GM21825 (cell line): ENCODE data around the gene CSTPP1.

ENCODE experiments used
- ATAC-seq: cut with Tn5 transposase; IDR thresholded peaks from one replicate; pipeline ENCODE4 v1.9.1; 2021; ENCODE audit warnings: mild to moderate bottlenecking, moderate library complexity; ENCODE audit not compliant: unreplicated experiment

Gene CSTPP1

DNA sequence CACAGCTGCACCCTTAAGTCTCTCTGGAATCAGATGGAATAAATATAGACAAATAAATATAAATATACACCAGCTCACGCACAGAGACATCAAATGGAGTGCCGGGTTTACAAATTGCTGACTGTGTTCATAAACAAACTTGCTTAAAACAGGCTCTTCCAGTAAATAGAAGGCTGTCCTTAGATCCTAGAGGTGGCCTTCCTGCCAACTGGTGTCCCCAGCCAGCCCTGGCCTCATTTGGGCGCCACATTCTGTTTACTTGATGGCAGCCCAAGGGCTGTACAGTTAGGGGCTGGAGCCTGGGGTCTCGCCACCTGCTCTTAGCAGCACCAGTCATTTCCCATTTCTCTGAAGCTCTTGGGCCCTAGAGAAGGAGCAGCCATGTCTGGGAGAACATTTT is 219.3 kb downstream of the CSTPP1 start:
- no peak for ATAC-seq

DNA sequence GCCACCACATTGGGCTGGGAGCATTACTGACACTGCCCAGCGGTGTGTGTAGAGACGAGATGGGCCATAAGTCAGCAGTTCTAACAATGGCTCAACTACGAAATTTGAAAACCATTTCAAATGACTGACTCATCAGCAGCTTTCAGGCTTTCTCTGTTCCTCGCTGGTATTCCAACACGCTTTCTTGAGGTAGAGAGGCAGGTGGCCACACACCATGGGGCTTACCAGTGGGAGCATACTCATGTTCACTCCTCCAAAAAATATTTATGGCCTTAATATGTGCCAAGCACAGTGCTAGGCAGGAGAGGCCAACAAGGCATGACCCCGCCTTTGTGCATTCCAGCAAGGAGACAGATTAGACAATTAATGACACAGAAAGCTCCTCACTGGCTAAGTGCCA is 219.8 kb downstream of the CSTPP1 start:
- ATAC-seq: no peak

DNA sequence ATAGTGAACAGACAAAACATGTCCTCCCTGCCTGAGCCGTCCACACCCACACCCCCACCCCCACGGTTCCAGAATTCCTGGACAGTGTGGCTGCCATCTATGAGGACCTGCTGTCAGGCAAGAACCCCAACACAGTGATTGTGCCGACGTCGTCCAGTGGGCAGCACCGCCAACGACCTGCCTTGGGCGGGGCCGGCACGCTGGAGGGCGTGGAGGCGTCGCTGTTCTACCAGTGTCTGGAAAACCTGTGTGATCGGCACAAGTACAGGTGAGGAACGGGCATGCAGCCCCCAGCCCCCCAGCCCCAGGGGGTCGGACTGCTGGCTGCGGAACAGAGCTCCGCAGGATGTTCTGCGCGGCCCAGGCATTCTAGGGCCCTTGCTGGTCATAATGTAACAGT is 220.4 kb downstream of the CSTPP1 start:
- no peak for ATAC-seq

DNA sequence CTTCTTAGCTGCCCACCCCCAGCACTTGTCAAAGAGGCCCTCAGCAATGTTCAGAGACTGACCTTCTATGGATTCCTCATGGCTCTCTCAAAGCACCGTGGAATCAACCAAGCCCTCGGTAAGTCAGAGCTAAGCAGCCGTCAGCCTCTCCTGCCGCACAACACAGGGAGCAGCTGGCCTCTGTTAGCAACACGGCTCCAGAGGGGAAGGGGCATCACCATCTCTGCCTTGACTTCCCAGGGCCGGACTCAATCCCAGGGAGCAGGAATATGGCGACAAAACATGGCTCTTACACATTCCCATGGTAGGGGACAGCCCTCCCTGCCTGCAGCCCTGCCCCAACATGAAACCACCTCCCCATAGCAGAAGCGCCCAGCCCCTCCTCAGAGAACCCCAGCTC is 221.2 kb downstream of the CSTPP1 start:
- no peak for ATAC-seq

DNA sequence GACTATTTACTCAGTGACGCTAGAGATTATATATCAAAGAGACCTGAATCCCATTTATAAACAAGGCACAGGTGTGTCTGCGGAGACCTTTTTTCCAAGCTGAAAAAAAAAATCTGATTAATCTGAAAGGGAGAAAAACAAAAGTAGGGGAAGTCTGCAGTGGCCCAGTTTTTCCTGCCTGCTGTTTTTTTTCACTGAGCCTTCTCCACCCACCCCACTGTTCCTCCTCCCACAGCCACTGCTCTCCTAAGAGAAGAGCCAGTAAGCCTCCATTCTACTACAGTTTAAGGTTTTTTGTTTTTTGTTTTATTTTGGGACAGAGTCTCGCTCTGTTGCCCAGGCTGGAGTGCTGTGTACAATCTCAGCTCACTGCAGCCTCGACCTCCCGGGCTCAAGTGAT is 221.7 kb downstream of the CSTPP1 start:
- ATAC-seq: no peak

DNA sequence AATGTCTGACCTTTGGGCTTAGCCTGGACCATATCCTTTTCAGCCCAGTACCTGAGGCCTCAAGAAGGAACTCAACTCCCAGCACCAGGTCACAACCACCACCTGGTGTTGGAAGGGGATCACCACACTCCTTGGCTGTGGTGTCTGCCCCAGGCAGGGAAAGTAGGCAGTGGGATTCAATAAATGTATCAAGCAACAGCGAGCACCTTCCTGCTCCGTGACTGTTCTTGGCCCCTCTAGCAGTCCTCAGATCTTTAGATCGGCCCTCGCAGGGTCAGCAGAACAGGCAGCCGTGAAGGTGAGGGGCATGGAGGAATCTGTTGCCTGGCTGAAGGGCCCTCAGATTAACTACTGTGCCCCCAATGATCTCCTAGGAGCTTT is 224.2 kb downstream of the CSTPP1 start:
- no peak for ATAC-seq

DNA sequence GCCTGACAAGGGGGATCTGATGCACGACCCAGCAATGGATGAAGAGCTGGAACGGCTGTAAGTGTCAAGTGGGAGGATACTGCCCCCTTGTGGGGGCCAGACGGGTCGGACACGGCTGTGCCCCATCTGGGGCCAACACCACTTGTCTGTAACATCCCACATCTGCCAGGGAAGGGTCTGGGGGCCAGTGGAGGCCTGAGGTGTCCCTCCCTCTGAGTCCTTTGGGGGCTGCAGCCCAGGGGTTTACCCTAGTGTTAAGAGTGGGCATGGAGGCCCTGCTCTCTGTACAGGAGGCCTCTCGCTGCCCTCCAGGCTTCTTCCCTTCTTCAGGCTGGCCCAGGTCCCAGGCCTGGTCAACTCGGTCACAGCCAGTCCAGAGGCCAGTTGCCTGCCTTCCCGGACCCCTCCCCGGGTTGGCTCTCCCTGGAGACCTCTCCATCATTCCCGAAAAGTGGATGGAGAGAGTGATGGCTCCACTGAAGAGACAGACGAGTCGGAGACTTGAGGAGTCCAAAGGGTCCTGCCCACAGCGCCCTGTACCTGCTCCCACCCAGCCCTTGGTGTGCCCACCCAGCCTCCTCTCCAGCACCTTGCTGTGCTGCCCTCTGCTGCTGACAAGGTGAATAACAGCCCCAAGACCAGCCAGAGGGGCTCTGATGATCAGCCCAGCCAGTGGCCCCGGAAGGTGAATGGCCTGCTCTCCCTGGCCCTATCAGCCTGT is 224.7 kb downstream of the CSTPP1 start:
- ATAC-seq: peak; percentile 53

DNA sequence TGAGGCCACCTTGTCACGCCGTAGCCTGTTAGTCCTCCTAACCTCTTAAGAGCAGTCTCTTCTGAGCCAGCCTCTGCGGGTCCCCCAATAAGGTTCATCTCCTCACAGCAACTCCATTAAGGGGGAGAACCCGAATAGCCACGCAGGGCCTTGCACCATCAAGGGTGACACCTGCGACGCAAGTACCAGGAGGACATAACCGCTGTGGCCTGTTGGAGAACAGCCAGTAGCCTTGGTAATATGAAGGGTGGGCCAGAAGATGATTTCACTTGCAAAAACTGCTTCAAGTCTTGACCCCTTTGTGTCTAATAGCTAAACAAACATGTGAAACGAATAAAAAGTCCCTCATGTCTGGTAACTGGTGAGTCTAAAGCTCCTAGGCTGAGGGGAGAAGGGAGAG is 225.3 kb downstream of the CSTPP1 start:
- no peak for ATAC-seq

DNA sequence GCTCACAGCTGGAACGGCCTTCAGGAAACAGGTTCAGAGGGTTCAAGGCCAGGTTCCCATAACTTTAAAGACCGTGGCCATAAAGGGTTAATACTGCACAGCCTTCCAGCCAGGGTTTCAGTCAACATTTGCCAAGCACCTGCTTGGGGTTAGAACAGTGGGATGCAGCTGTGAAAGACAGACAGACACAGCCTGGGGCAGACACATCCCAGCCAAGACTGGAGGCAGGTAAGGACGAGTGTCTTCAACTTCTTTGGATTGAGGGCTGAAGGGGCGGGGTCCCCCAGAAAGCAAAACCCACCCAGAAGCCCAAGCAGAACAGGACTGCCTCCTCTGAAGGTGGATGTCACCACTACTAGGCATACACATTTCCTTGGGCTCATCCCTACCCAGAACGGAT is 225.9 kb downstream of the CSTPP1 start:
- ATAC-seq: no peak

DNA sequence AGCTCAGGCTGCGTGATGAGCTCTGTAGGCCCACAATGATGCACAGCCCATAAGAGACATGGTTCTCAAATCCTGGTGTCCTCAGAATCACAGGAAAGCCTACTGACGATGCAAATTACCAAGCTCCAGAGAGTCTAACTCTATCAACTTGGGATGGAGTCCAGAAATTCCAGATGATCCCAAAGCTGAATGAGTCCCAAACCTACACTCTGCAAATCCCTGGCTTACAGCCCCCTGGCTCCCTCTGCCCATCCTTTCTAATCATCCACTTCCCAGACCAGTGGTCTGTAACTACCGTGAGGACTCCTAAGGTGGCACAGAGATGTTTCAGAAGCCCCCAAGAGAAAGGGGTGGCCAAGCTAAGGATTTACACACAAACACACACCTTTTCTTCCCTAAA is 226.6 kb downstream of the CSTPP1 start:
- ATAC-seq: no peak

DNA sequence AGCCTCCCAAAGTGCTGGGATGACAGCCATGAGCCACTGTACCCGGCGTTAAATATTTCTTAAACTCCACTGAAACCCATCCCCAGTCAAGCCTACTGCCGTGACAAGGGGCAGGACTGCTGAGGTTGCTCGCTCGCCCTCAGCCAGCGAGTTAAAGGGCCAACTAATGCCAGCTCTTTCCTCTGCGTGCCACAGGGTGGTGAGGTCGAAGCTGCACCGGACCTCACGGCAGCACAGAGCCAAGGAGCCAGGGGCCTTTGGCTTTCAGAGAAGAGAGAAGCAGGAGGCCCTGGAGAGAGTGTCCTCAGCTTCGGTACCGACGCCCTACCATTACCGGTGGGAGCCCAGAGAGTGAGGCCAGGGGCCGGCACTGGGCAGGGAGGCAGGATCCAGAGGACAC is 227.3 kb downstream of the CSTPP1 start:
- no peak for ATAC-seq

DNA sequence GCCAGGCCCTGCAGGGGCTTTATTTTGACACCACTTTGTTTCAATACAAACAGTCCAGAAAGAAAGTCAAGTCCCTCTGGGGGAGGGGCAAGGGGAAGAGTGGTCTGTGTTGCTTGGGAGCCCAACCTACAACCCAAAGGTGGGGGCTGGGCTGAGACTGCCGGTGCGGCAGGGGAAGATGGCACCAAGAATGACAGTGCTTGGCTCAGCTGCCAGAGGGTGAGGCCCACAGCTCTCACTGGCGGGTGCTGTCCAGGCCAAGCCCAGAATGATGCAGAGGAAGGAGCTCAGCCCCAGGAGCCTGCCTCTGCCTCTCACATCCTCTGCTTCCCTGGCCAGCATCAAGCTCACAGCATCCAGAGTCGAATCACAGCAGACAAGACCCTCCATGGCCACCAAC is 227.8 kb downstream of the CSTPP1 start:
- no peak for ATAC-seq

DNA sequence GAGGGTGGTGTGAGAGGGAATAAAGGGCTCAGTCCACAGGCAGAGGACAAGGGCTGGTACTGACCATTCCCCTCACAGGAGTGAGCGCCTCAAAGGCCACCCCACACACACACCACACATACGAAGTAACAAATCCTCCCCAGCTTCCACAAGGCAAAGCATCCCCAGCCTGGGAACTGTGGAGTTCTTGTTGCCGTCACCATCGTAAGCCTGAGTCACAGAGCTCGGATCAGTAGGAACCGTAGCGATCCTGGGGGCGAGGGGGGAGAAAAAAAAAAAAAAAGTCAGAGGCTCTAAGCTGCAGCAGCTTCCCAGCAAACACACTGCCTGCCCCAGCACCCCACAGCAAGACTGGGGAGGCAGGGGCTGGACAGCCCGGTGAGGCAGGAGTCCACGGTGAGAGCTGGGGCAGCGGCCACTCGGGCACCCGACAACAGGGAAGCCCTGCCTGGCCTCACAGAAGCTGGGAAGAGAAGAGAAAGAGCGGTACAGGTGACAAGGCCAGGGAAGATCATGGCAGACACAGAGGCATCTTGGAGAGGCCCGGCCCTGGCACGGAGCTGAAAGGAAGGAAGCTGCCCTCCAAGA is 228.8 kb downstream of the CSTPP1 start:
- no peak for ATAC-seq

DNA sequence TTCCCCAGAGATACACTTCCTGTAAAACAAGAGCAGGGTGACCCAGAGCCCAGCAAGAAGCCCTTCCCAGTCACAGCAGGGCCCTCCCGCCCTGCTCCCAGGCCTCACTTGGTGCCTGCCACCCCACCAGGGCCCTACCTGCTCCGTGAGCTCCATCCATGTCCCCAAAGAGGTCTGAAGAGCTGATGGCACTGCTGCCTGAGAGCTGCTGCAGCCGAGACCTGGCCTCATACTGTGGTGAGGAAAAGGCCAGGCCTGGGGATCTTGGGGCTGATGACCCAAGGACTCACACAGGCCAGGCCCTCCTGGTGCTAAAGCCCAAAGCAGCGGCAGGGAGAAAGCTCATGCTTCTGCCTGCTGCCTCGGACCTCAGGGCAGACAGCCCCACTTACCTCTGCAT is 229.8 kb downstream of the CSTPP1 start:
- no peak for ATAC-seq

DNA sequence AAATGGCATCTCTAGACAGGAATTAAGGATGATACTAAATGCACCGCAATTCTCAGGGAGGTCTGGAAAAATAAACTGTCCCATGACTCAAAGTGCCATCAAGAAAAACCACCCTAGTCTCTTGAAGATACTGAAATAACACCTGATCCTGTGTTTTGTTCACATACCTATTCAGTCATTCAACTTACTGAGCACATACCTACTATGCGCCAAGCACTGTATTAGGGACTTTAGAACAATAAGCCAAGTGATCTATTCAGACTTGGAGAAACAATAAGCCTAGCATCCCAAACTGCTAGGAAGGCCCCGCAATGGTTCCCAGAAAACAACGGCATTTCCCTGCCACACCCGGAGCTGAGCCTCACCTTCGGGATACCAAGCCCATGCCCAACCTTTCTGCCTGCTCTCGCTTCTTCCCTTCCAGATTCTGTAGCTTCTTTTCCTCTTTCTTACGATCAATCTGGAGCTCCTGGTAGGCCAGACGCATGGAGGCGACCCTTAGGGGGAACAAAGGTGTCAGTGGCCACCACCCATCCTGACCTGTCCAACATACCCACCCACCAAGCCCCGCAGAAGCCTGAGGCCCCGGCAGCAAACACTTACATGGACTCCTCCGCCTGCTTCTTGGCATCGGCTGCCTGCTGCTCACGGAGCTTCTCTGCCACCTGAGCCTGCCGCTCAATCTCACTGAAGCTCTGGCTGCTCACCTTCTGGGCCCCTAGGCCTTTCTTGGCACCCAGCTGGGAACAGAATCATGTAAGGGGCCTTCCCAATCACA is 234.7 kb downstream of the CSTPP1 start:
- no peak for ATAC-seq

DNA sequence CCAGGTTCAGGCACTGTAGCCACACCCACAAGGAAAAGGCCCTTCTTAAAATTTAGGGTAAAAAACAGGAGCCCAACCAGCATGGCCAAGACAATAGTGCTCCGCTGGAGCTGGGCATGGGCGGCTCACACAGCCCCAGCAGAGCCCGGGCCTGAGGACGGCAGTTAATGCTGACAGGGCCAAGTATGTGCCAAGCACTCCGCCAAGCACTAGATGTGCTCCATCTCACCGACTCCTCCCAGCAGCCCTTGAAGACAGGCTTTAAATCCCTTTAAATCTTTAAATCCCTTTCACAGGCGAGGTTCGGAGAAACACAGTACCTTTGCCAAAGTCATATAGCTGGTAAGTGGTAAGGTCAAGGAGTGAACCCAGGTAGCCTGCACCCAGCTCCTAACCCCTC is 235.3 kb downstream of the CSTPP1 start:
- ATAC-seq: no peak

DNA sequence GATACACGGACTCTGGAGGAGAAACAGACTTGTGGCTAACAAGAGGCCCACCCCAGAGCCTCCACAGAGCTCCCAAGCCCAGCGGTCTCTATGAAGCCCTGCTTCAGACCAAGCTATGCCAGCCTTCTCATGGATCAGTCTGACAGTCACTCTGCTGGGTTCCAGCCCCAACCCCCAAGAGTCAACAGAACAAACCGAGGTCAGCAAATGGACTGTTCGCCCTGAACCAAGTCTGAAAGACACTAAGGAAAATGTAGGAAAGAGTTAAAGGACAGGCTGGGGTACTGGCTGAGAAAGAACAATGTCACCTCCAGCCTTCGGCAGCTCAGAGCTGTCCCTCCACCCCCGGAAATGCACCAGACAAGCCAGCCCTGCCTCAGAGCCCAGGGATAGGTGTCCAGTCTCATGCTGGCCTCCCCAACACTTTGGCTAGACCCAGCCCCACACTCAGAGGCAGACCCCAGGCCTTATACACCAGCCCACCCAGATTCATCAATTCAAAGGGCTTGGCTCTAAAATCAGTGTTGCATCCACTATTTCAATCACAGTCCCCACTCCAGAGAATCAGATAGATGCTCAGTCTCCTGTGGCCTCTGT is 236.3 kb downstream of the CSTPP1 start:
- ATAC-seq: no peak

DNA sequence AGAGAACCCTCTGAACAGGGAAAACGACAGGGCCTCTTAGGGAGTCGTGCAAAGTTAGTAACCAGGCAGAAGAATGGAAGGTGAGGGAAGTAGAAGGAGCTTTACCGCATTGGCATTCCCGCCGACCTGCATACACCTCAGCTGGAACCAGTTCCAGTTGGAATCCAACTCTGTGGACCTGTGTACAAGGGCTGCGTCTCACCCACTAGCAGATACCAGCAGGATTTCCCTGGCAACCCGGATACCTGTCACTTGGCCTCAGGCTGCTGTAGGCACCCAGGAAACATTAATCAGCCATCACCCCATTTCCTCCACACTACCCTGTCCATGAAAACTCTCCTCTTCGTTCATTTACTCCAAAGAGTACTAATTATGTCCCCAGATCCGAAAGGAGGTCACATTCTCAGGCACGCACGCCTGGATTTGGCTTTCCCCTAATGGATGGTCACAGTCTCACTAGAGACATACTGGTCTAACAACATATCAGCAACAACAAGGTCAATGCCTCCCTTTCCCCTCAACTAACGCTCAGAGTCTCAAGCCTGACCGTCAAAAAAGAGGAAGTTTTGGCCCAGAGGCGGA is 239.3 kb downstream of the CSTPP1 start:
- no peak for ATAC-seq

DNA sequence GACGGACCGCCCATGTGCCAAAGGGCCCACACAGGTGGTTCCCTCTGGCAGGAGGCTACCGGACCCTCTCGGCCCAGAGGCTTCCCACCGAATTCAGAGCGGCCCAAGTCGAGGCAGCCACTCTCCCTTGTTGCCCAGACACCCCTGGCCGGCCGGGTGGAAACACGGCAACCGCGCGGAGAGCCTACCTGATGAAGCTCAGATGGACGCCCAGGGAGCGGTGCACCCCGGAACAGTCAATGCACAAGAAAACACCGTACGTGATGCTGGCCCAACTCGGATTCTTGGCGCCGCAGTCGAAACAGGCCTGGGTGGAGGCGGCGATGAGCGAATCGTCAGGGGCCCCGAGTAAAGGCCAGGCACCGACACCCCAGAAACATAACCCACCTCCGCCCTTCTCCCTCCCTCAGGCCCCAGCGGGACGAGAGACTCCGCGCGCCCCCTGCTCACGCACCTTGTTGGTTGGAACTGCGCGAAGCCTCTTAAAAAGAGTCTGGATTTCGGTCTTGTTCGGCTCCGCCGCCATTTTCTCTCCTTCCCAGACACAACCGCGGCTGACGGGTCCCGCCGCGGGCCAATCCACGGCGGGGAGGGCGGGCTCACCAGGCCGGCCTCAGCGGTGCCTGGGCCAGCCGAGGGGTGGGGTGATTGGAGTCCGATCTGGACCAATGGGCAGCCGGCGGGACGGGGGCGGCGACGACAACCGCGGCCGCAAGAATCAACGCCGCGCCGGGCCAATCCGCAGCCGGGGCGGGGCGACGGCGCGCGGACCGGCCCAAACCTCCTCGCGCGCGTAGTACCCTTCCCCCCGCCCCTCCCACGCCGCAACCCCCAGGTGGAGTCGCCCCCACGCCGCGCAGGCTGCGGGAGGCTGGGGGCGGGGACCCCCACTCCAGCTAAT is 240.0 kb downstream of the CSTPP1 start, which contains the start of gene ARFGAP2:
Gene ARFGAP2, minus strand, starts transcription at position 552 of the 901 bp plus-strand sequence. Its CDS starts 26 bp downstream, at position 526.
- peak; percentile 90 for ATAC-seq

DNA sequence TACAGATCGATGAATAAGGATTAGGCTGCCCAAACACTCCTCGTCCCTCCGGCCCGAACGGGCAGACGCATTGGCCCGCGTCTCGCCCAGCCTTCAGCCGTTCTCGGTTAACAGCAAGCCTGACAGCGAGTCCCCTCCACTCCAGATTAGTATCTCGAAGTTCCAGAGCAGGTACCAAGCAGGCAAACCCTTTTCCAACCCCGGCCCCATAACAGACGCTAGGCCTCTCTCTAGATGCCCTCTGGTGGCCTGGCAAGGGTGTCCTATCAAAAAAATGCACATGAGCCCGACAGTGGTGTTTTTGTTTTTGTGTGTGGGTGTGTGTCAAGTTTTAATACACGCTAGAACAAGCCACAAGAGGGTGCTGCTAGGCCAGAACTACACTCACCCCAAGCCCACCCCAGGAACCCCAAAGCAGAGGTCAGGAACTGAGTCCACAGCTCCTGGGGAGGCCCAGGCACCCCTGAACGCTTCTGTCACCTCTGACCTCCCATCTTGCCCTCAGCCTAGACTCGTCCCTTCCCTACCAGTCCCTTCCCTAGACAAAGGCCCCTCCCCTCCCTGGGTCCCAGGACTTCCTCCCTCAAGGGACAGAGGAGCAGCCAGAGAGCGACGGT is 240.8 kb downstream of the CSTPP1 start:
- peak; percentile 37 for ATAC-seq
